Measurements from ENCODE around the gene KRT9. TPM values are rescaled to one million over a fixed set of nuclear protein-coding genes. Genes with fewer than 3 reads are reported as not detected.

KRT9 gene
- total and polyA plus RNA-seq, 4 donors, result not detected

- TF ChIP-seq CTCF (IDR thresholded peaks at IDR 0.05; ENCODE audit: control extremely low read depth, extremely low read depth), result no peak
- no peak overlapping the region for H3K9ac ChIP-seq (ENCODE audit: insufficient read depth in 1 of 2, low read length in 2 of 2)
- WGBS, 2 donors, result 79 to 88% methylated on average over 5 of the region's 5 CpGs
Observed at GRCh38 chr17:41539071-41539492, 32.8 kb downstream of the KRT9 start.

GRCh38 chr17:41538565-41538991 lies 33.3 kb downstream of the KRT9 start:
- H3K4me1 ChIP-seq (ENCODE audit: control insufficient read depth in 5 of 5, insufficient read depth in 5 of 5, low read length in 5 of 5), result peaks cover 0 to 7% (median 0%) of the 10 kb centered on the region in 5 donors
- no peaks in the 10 kb centered on the region for H3K27me3 ChIP-seq (ENCODE audit: control insufficient read depth in 3 of 3, insufficient read depth in 3 of 3, low read length in 2 of 3)
- TF ChIP-seq CTCF (IDR thresholded peaks at IDR 0.05; ENCODE audit: control extremely low read depth, extremely low read depth), result no peak
- H3K36me3 ChIP-seq (ENCODE audit: control insufficient read depth in 4 of 4, insufficient read depth in 4 of 4, low read length in 4 of 4), result no peaks in the 10 kb centered on the region
- DNase-seq, result no peak
- H3K9me3 ChIP-seq (ENCODE audit: control insufficient read depth in 4 of 4, insufficient read depth in 3 of 4, low read length in 3 of 4), result no peaks in the 10 kb centered on the region
- no peak overlapping the region for H3K4me3 ChIP-seq
- no peak overlapping the region for H3K9ac ChIP-seq (ENCODE audit: insufficient read depth in 1 of 2, low read length in 2 of 2)
- ATAC-seq (ENCODE audit: insufficient read depth, low FRiP score), result no peak
- 69 to 75% methylated on average over 5 of the region's 5 CpGs for WGBS, 2 donors
- no peak overlapping the region for H3K27ac ChIP-seq (ENCODE audit: low read depth in 1 of 2, low read length in 1 of 2)

More at GRCh38 chr17:41539071-41539492, 32.8 kb downstream of the KRT9 start:
- DNase-seq (no peak), ATAC-seq (ENCODE audit: insufficient read depth, low FRiP score) (no peak)
- Histone ChIP-seq H3K36me3 (ENCODE audit: control insufficient read depth in 4 of 4, insufficient read depth in 4 of 4, low read length in 4 of 4) (no peaks in the 10 kb centered on the region), H3K27me3 (ENCODE audit: control insufficient read depth in 3 of 3, insufficient read depth in 3 of 3, low read length in 2 of 3) (no peaks in the 10 kb centered on the region), H3K27ac (ENCODE audit: low read depth in 1 of 2, low read length in 1 of 2) (no peak overlapping the region), H3K4me3 (no peak overlapping the region), H3K4me1 (ENCODE audit: control insufficient read depth in 5 of 5, insufficient read depth in 5 of 5, low read length in 5 of 5) (peaks cover 0 to 7% (median 0%) of the 10 kb centered on the region in 5 donors), H3K9me3 (ENCODE audit: control insufficient read depth in 4 of 4, insufficient read depth in 3 of 4, low read length in 3 of 4) (no peaks in the 10 kb centered on the region)

DNA sequence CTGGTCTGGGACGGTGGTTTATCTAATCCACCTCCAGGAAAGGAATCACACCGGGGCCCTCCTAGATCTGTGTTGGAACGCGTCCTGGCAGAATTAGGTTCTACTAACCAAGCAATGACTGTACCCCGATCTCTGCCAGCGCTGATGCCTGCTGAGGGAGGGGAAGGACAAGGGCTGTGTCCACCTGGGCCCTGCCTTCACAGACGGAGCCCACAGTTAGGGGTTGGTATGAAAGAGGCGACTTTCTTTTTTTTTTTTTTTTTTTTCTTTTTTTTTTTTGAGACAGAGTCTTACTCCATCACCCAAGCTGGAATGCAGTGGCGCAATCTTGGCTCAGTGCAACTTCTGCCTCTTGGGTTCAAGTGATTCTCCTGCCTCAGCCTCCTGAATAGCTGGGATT lies 33.9 kb downstream of the KRT9 start:
- Histone ChIP-seq H3K36me3 (ENCODE audit: control insufficient read depth in 4 of 4, insufficient read depth in 4 of 4, low read length in 4 of 4) (no peaks in the 10 kb centered on the region), H3K27ac (ENCODE audit: low read depth in 1 of 2, low read length in 1 of 2) (no peak overlapping the region), H3K27me3 (ENCODE audit: control insufficient read depth in 3 of 3, insufficient read depth in 3 of 3, low read length in 2 of 3) (no peaks in the 10 kb centered on the region), H3K4me3 (no peak overlapping the region), H3K4me1 (ENCODE audit: control insufficient read depth in 5 of 5, insufficient read depth in 5 of 5, low read length in 5 of 5) (peaks cover 0 to 7% (median 0%) of the 10 kb centered on the region in 5 donors), H3K9ac (ENCODE audit: insufficient read depth in 1 of 2, low read length in 2 of 2) (no peak overlapping the region), H3K9me3 (ENCODE audit: control insufficient read depth in 4 of 4, insufficient read depth in 3 of 4, low read length in 3 of 4) (no peaks in the 10 kb centered on the region)
- ATAC-seq (ENCODE audit: insufficient read depth, low FRiP score) (no peak), DNase-seq (peak in 1 of 3 donors; percentile 26)
- TF ChIP-seq CTCF (IDR thresholded peaks at IDR 0.05; ENCODE audit: control extremely low read depth, extremely low read depth), result no peak
- WGBS, 2 donors, result 77 to 80% methylated on average over 9 of the region's 9 CpGs

DNA sequence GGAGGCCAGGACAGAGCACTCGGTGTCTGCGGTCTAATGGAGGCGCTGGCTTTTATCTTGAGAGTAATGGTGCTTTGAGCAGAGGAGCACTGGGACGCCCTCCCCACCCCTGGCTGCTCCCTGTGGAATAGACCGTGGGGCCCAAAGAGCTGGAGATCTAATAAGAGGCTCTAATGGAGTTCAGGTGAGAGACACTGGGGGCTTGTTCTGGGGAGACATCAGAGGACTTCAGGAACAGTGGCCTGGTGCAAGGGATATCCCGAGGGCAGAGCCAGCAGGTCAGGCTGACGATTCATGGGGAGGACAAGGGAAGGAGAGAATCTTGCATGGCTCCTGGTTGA lies 34.3 kb downstream of the KRT9 start:
- peaks cover 0 to 7% (median 0%) of the 10 kb centered on the region in 5 donors for H3K4me1 ChIP-seq (ENCODE audit: control insufficient read depth in 5 of 5, insufficient read depth in 5 of 5, low read length in 5 of 5)
- no peaks in the 10 kb centered on the region for H3K9me3 ChIP-seq (ENCODE audit: control insufficient read depth in 4 of 4, insufficient read depth in 3 of 4, low read length in 3 of 4)
- TF ChIP-seq CTCF (IDR thresholded peaks at IDR 0.05; ENCODE audit: control extremely low read depth, extremely low read depth), result no peak
- no peaks in the 10 kb centered on the region for H3K27me3 ChIP-seq (ENCODE audit: control insufficient read depth in 3 of 3, insufficient read depth in 3 of 3, low read length in 2 of 3)
- H3K9ac ChIP-seq (ENCODE audit: insufficient read depth in 1 of 2, low read length in 2 of 2), result no peak overlapping the region
- H3K4me3 ChIP-seq, result no peak overlapping the region
- WGBS, 2 donors, result 87 to 89% methylated on average over 7 of the region's 7 CpGs
- DNase-seq, result no peak
- no peak for ATAC-seq (ENCODE audit: insufficient read depth, low FRiP score)
- H3K27ac ChIP-seq (ENCODE audit: low read depth in 1 of 2, low read length in 1 of 2), result no peak overlapping the region
- no peaks in the 10 kb centered on the region for H3K36me3 ChIP-seq (ENCODE audit: control insufficient read depth in 4 of 4, insufficient read depth in 4 of 4, low read length in 4 of 4)
